Type B pancreatic cell (in vitro differentiated cells): ENCODE results near the gene MYH11. TPM values are rescaled to one million over a fixed set of nuclear protein-coding genes. Genes with fewer than 3 reads are reported as not detected.

Experiments
- DNase-seq: peaks from one replicate; pipeline ENCODE4 v3.0.0; 2021; ENCODE audit warnings: mixed read lengths; ENCODE audit not compliant: unreplicated experiment; ENCODE audit errors: extremely low spot score
- H3K27ac Mint-ChIP-seq: 2 replicates; pipeline ENCODE4 v1.8.0; 2021; ENCODE audit warnings: mild to moderate bottlenecking, mixed read lengths
- H3K27me3 Mint-ChIP-seq: 2 replicates; pipeline ENCODE4 v1.8.0; 2021; ENCODE audit warnings: mixed read lengths
- H3K36me3 Mint-ChIP-seq: 2 replicates; pipeline ENCODE4 v1.8.0; 2021; ENCODE audit warnings: mixed read lengths
- H3K4me1 Mint-ChIP-seq: one replicate; pipeline ENCODE4 v1.8.0; 2021; ENCODE audit warnings: mixed read lengths; ENCODE audit not compliant: unreplicated experiment
- H3K4me3 Mint-ChIP-seq: 2 replicates; pipeline ENCODE4 v1.8.0; 2021; ENCODE audit warnings: mild to moderate bottlenecking, mixed read lengths
- H3K9me3 Mint-ChIP-seq: 2 replicates; pipeline ENCODE4 v1.8.0; 2021; ENCODE audit warnings: mixed read lengths
- total RNA-seq: library from RNA; stranded (reverse); gene quantifications from 2 replicates; pipeline ENCODE4 v1.2.1, GENCODE V29; 2021; ENCODE audit warnings: low replicate concordance
- TF ChIP-seq, protein P1 (sequence below): fragments of 200-600 bp; sonication (generic); conservative IDR thresholded peaks from 2 replicates; pipeline ENCODE4 v1.5.0; 2021; ENCODE audit warnings: antibody characterized with exemption, mild to moderate bottlenecking

The MYH11 gene
- total RNA-seq, 1 donor from 2014 or later = 0.43 TPM

GRCh38 chr16:15770107-15770506, 86.7 kb downstream of the MYH11 start:
- Mint-ChIP-seq H3K4me1 (no peaks in the 10 kb centered on the region), H3K4me3 (no peak overlapping the region), H3K27ac (no peak overlapping the region), H3K9me3 (no peaks in the 10 kb centered on the region), H3K36me3 (no peaks in the 10 kb centered on the region), H3K27me3 (peaks cover 6% of the 10 kb centered on the region)
- DNase-seq = no peak
- TF ChIP-seq, protein P1, sequence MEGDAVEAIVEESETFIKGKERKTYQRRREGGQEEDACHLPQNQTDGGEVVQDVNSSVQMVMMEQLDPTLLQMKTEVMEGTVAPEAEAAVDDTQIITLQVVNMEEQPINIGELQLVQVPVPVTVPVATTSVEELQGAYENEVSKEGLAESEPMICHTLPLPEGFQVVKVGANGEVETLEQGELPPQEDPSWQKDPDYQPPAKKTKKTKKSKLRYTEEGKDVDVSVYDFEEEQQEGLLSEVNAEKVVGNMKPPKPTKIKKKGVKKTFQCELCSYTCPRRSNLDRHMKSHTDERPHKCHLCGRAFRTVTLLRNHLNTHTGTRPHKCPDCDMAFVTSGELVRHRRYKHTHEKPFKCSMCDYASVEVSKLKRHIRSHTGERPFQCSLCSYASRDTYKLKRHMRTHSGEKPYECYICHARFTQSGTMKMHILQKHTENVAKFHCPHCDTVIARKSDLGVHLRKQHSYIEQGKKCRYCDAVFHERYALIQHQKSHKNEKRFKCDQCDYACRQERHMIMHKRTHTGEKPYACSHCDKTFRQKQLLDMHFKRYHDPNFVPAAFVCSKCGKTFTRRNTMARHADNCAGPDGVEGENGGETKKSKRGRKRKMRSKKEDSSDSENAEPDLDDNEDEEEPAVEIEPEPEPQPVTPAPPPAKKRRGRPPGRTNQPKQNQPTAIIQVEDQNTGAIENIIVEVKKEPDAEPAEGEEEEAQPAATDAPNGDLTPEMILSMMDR = no peak

GRCh38 chr16:15769239-15769638, 87.6 kb downstream of the MYH11 start:
- H3K27ac Mint-ChIP-seq = no peak overlapping the region
- H3K9me3 Mint-ChIP-seq = no peaks in the 10 kb centered on the region
- H3K4me1 Mint-ChIP-seq = no peaks in the 10 kb centered on the region
- no peak overlapping the region for H3K4me3 Mint-ChIP-seq
- TF ChIP-seq, protein P1 = no peak
- H3K36me3 Mint-ChIP-seq = no peaks in the 10 kb centered on the region
- no peak for DNase-seq
- peaks cover 12% of the 10 kb centered on the region for H3K27me3 Mint-ChIP-seq

DNA sequence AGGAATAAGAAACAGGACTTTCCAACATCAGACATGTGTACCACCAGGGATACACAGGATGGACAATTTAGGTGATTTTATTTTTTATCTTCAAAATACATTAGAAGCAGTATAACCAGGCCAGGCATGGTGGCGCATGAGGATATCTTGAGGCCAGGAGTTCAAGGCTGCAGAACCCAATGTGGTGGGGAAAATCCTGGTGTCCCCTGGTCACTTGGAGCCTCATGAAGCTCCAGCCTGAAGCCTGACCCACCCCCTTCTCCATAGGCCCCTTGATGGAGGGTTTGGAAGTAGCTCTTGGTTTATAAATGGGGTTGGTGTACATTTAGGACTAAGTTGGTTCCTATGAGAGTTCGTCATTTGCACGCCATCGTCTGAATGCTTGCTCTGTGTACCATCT, 88.6 kb downstream of the MYH11 start:
- H3K4me1 Mint-ChIP-seq = no peaks in the 10 kb centered on the region
- no peaks in the 10 kb centered on the region for H3K36me3 Mint-ChIP-seq
- H3K27me3 Mint-ChIP-seq = peaks cover 9% of the 10 kb centered on the region
- DNase-seq = no peak
- no peak overlapping the region for H3K27ac Mint-ChIP-seq
- TF ChIP-seq, protein P1 = no peak
- H3K9me3 Mint-ChIP-seq = no peaks in the 10 kb centered on the region
- H3K4me3 Mint-ChIP-seq = no peak overlapping the region

- TF ChIP-seq, protein P1 = no peak
- H3K27ac Mint-ChIP-seq = no peak overlapping the region
- no peak overlapping the region for H3K4me3 Mint-ChIP-seq
- no peaks in the 10 kb centered on the region for H3K9me3 Mint-ChIP-seq
- H3K27me3 Mint-ChIP-seq = peaks cover 15% of the 10 kb centered on the region
- no peaks in the 10 kb centered on the region for H3K4me1 Mint-ChIP-seq
- DNase-seq = no peak
- H3K36me3 Mint-ChIP-seq = no peaks in the 10 kb centered on the region
Measured at GRCh38 chr16:15766918-15767317, 89.9 kb downstream of the MYH11 start.

DNA sequence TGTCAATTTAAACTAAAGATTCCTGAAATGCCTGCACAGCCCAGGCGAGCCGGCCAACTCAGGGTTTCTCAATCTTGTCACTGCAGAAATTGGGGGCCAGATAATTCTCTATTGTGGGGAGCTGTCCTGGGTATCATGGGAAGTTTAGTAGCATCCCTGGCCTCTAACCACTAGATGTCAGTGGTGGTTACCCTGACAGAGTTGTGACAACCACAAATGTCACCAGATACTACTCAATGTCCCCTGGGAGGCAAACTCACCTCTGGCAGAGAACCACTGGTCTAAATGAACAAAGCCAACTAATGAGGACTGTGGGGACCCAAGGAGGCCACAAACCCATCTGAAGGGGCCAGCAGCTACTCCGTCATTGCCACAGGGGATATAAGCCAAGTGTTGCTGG, 90.9 kb downstream of the MYH11 start:
- Mint-ChIP-seq H3K4me1 (no peaks in the 10 kb centered on the region), H3K4me3 (no peak overlapping the region), H3K36me3 (no peaks in the 10 kb centered on the region), H3K27me3 (peaks cover 19% of the 10 kb centered on the region), H3K9me3 (no peaks in the 10 kb centered on the region), H3K27ac (peak overlapping the region; percentile 64)
- TF ChIP-seq, protein P1 = peak; percentile 75
- DNase-seq = no peak

GRCh38 chr16:15765116-15765515, 91.7 kb downstream of the MYH11 start:
- H3K9me3 Mint-ChIP-seq = no peaks in the 10 kb centered on the region
- TF ChIP-seq, protein P1 = no peak
- H3K36me3 Mint-ChIP-seq = no peaks in the 10 kb centered on the region
- H3K4me1 Mint-ChIP-seq = no peaks in the 10 kb centered on the region
- peaks cover 23% of the 10 kb centered on the region for H3K27me3 Mint-ChIP-seq
- H3K27ac Mint-ChIP-seq = no peak overlapping the region
- no peak overlapping the region for H3K4me3 Mint-ChIP-seq
- DNase-seq = no peak
